GM19468 (cell line): ENCODE measurements around the gene GRIPAP1.
A peak's percentile ranks its signal among the peaks of the same experiment; 100 is the strongest.

Experiments used
- ATAC-seq: cut with Tn5 transposase; IDR thresholded peaks from one replicate; pipeline ENCODE4 v1.9.1; 2021; ENCODE audit warnings: mild to moderate bottlenecking, moderate library complexity, moderate number of reproducible peaks; ENCODE audit not compliant: unreplicated experiment; ENCODE audit errors: extremely low read depth

GRIPAP1 gene

GRCh38 chrX:48961585-48962091 is 40.4 kb downstream of the GRIPAP1 start:
- no peak for ATAC-seq

GRCh38 chrX:48960291-48960690 is 41.8 kb downstream of the GRIPAP1 start:
- no peak for ATAC-seq

GRCh38 chrX:48958635-48959094 is 43.4 kb downstream of the GRIPAP1 start:
- ATAC-seq = no peak

GRCh38 chrX:48957827-48958634 is 44.0 kb downstream of the GRIPAP1 start:
- ATAC-seq = peak; percentile 78

- ATAC-seq = no peak
Measured at GRCh38 chrX:48957477-48957826, 44.6 kb downstream of the GRIPAP1 start, which contains the start of gene OTUD5. Gene OTUD5, minus strand, starts transcription at chrX:48957607. Its CDS starts 37 bp downstream, at chrX:48957570.

GRCh38 chrX:48956728-48957414 is 45.2 kb downstream of the GRIPAP1 start:
- ATAC-seq = no peak

- ATAC-seq = no peak
Measured at GRCh38 chrX:48948589-48948988, 53.5 kb downstream of the GRIPAP1 start.

GRCh38 chrX:48945517-48946348 is 56.3 kb downstream of the GRIPAP1 start:
- ATAC-seq = no peak

- no peak for ATAC-seq
Measured at GRCh38 chrX:48942895-48943294, 59.2 kb downstream of the GRIPAP1 start.

- ATAC-seq = no peak
Measured at GRCh38 chrX:48940404-48940955, 61.6 kb downstream of the GRIPAP1 start.

- no peak for ATAC-seq
Measured at GRCh38 chrX:48939524-48940228, 62.4 kb downstream of the GRIPAP1 start.

GRCh38 chrX:48938721-48939425 is 63.2 kb downstream of the GRIPAP1 start:
- peak; percentile 57 for ATAC-seq

GRCh38 chrX:48937054-48937907 is 64.8 kb downstream of the GRIPAP1 start:
- ATAC-seq = peak; percentile 21

- ATAC-seq = no peak
Measured at GRCh38 chrX:48936429-48937053, 65.5 kb downstream of the GRIPAP1 start.

- no peak for ATAC-seq
Measured at GRCh38 chrX:48935301-48935670, 66.8 kb downstream of the GRIPAP1 start.

GRCh38 chrX:48934581-48935300 is 67.3 kb downstream of the GRIPAP1 start:
- ATAC-seq = no peak

GRCh38 chrX:48933757-48934156 is 68.3 kb downstream of the GRIPAP1 start:
- no peak for ATAC-seq
